SU-DHL-6 (cell line): ENCODE data around the gene TSPYL6.

Experiments used
- H2AFZ ChIP-seq: fragments of 200-600 bp; sonication (generic); 2 replicates; pipeline ENCODE4 v1.6.1; 2014; ENCODE audit warnings: low read depth, mild to moderate bottlenecking, moderate library complexity, mixed read lengths, antibody characterized with exemption, low read length; ENCODE audit not compliant: severe bottlenecking
- H3F3A ChIP-seq: fragments of 200-600 bp; shearing (Covaris generic); 2 replicates; pipeline ENCODE4 v1.6.0; 2016; ENCODE audit warnings: antibody characterized with exemption, mild to moderate bottlenecking; ENCODE audit not compliant: insufficient read depth
- H3K27ac ChIP-seq: fragments of 200-600 bp; sonication (generic); 2 replicates; pipeline ENCODE4 v1.5.1; 2016; ENCODE audit warnings: low read depth, mild to moderate bottlenecking, low read length, moderate library complexity, mixed read lengths
- H3K27me3 ChIP-seq: fragments of 200-600 bp; sonication (generic), shearing (Covaris generic); 2 replicates; pipeline ENCODE4 v1.6.0; 2014; ENCODE audit warnings: mild to moderate bottlenecking, low read length
- H3K36me3 ChIP-seq: fragments of 200-600 bp; sonication (generic); 2 replicates; pipeline ENCODE4 v1.6.1; 2014; ENCODE audit warnings: mild to moderate bottlenecking, low read length, mixed read lengths
- H3K4me2 ChIP-seq: fragments of 300-600, 200-600 bp; shearing (Covaris generic), sonication (generic); 2 replicates; pipeline ENCODE4 v1.6.0; 2014; ENCODE audit warnings: low read length, low read depth, mild to moderate bottlenecking; ENCODE audit not compliant: poor library complexity, severe bottlenecking
- H3K4me3 ChIP-seq: fragments of 200-600 bp; sonication (generic); 2 replicates; pipeline ENCODE4 v1.5.1; 2014; ENCODE audit warnings: antibody characterized with exemption, low read length, mild to moderate bottlenecking, mixed read lengths; ENCODE audit not compliant: insufficient read depth, poor library complexity, severe bottlenecking
- H3K79me2 ChIP-seq: fragments of 200-600 bp; sonication (generic); 2 replicates; pipeline ENCODE4 v1.6.1; 2014; ENCODE audit warnings: mild to moderate bottlenecking, low read length, moderate library complexity; ENCODE audit not compliant: insufficient read depth
- H3K9ac ChIP-seq: fragments of 200-600 bp; sonication (generic); 2 replicates; pipeline ENCODE4 v1.7.0; 2014; ENCODE audit warnings: mild to moderate bottlenecking, low read length
- H3K9me2 ChIP-seq: fragments of 200-600 bp; sonication (generic); replicated peaks from 2 replicates; pipeline ENCODE4 v1.6.1; 2014; ENCODE audit warnings: low read length; ENCODE audit not compliant: insufficient read depth
- H3K9me3 ChIP-seq: fragments of 200-600 bp; sonication (generic); 2 replicates; pipeline ENCODE4 v1.6.1; 2014; ENCODE audit warnings: low read length, mixed read lengths; ENCODE audit not compliant: insufficient read depth
- H4K20me1 ChIP-seq: fragments of 200-600 bp; sonication (generic); 2 replicates; pipeline ENCODE4 v1.6.1; 2014; ENCODE audit warnings: low read depth, mild to moderate bottlenecking, antibody characterized with exemption, low read length, moderate library complexity, mixed read lengths
- EZH2phosphoT487 ChIP-seq: fragments of 200-600 bp; sonication (generic), shearing (Covaris generic); conservative IDR thresholded peaks from 2 replicates; pipeline ENCODE4 v1.6.1; 2018; ENCODE audit warnings: mild to moderate bottlenecking, antibody characterized with exemption, low read length, moderate library complexity, mixed read lengths
- TF ChIP-seq, protein P1 (sequence below): fragments of 200-600 bp; sonication (generic); IDR thresholded peaks from one replicate; pipeline ENCODE4 v1.5.1; 2017; ENCODE audit warnings: antibody characterized with exemption, mild to moderate bottlenecking, low read length, moderate library complexity; ENCODE audit not compliant: insufficient read depth, poor library complexity, severe bottlenecking

Gene TSPYL6

DNA sequence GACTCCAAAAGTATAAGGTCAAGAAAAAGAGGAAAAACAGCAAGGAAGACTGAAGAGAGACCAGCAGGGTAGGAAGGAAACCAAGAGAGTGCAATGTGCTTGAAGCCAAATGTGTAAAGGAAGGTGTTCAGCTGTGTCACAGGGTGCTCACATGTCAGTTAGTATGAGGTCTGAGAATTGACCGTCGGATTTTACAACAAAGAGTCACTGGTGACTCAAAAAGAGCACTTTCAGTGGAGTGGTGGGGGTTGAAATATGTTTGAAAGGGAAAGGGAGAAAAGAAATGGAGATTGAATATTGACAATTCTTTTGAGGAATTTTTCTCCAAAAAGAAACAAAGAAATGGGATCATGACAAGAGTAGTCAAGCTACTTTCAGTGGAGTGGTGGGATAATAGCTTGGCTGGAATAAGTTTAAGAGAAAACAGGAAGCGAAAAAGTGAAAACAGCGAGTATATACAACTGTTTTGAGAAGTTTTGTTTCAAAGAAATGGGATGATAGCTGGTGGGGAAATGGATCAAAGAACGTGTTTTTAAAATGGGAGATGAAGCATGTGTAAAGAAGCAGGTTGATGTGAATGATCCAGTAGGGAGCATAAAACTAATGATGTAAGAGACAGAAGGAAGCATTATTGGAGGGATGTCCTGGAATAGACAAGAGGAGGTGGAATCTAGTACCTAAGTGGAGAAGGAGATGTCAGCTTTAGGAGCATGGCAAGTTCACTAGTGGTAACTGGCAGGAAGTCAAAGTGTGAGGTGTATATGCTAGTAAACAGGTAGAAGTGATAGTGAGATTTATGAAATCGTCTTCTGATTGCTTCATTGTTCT is 3.6 kb upstream of the TSPYL6 start:
- Histone ChIP-seq H2AFZ (no peak overlapping the region), H3K36me3 (no peaks in the 10 kb centered on the region), H4K20me1 (no peaks in the 10 kb centered on the region), H3K79me2 (no peaks in the 10 kb centered on the region), H3K9me3 (no peaks in the 10 kb centered on the region), H3F3A (no peaks in the 10 kb centered on the region), H3K27ac (no peak overlapping the region), H3K27me3 (no peaks in the 10 kb centered on the region), H3K9ac (no peak overlapping the region), H3K4me3 (no peak overlapping the region), H3K9me2 (no peaks in the 10 kb centered on the region), H3K4me2 (no peak overlapping the region)
- TF ChIP-seq, protein P1, sequence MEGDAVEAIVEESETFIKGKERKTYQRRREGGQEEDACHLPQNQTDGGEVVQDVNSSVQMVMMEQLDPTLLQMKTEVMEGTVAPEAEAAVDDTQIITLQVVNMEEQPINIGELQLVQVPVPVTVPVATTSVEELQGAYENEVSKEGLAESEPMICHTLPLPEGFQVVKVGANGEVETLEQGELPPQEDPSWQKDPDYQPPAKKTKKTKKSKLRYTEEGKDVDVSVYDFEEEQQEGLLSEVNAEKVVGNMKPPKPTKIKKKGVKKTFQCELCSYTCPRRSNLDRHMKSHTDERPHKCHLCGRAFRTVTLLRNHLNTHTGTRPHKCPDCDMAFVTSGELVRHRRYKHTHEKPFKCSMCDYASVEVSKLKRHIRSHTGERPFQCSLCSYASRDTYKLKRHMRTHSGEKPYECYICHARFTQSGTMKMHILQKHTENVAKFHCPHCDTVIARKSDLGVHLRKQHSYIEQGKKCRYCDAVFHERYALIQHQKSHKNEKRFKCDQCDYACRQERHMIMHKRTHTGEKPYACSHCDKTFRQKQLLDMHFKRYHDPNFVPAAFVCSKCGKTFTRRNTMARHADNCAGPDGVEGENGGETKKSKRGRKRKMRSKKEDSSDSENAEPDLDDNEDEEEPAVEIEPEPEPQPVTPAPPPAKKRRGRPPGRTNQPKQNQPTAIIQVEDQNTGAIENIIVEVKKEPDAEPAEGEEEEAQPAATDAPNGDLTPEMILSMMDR = no peak
- no peak for TF ChIP-seq EZH2phosphoT487

DNA sequence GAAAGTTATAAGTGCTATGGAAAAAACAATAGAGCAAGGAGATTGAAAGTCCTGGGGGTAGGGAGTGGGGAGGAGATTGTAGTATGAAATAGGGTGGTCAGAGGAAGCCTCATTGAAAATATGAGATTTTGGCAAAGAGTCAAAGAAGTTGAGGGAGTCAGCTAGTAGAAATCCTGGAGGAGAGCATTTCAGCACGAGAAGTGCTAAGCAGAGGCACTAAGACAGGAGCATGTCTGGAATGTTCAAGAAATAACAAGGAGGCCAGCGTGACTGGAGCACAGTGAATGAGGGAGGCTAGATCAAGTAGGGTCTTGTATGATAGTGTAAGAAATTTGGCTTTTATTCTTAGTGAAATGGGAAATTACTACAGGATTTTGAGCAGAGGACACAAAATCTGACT is 2.1 kb upstream of the TSPYL6 start:
- no peaks in the 10 kb centered on the region for H3K9me3 ChIP-seq
- H3K9me2 ChIP-seq = no peaks in the 10 kb centered on the region
- no peaks in the 10 kb centered on the region for H3K36me3 ChIP-seq
- no peak overlapping the region for H2AFZ ChIP-seq
- TF ChIP-seq, protein P1 = no peak
- TF ChIP-seq EZH2phosphoT487 = no peak
- H3K27me3 ChIP-seq = no peaks in the 10 kb centered on the region
- no peak overlapping the region for H3K27ac ChIP-seq
- no peaks in the 10 kb centered on the region for H4K20me1 ChIP-seq
- H3K9ac ChIP-seq = no peak overlapping the region
- H3K4me2 ChIP-seq = no peak overlapping the region
- H3F3A ChIP-seq = no peaks in the 10 kb centered on the region
- H3K4me3 ChIP-seq = no peak overlapping the region
- no peaks in the 10 kb centered on the region for H3K79me2 ChIP-seq

DNA sequence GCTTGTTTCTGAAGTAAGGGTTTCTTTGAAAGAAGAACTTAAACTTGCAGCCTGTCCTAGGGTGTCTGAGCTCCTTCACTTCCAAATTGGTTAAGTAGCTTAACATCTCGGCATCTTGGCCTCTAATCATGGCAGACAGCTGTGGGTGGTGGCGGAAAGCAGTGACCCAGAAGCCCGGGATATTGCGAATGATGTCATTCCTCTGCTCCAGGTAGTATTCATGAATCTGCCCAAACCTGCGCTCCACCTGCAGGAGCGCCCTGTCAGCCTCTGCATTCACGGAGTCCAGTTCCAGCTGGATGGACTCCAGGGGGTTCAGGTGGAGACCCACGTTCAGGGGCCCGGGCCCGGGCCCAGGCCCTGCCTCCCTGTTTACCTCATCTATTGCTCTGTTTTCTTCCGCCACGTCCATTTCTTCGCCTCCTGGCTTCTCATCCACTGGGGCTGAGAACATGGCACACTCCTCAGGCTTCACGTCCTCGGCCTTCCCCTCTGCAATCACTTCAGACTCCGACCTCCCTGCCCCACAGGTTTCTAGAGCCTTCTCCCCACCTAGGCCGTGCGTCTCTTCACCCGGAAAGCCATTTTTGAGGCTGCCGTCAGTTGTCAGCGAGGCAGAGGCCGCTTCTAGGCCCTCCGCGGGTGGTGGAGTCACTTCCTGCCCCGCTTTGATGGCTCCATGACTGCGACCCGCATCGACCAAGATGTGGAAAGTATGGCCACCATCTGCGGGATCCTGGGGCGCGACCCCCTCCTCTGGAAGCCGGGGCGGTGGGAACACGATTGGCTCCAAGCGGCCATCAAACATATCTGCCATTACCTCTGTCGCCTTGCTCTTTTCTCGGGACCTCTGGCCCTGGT is 569 bp downstream of the TSPYL6 start:
- Histone ChIP-seq H3K27me3 (no peaks in the 10 kb centered on the region), H3K9me3 (no peaks in the 10 kb centered on the region), H3K27ac (no peak overlapping the region), H3K79me2 (no peaks in the 10 kb centered on the region), H4K20me1 (no peaks in the 10 kb centered on the region), H3K4me3 (no peak overlapping the region), H3F3A (no peaks in the 10 kb centered on the region), H3K9ac (no peak overlapping the region), H3K9me2 (no peaks in the 10 kb centered on the region), H3K36me3 (no peaks in the 10 kb centered on the region), H3K4me2 (no peak overlapping the region), H2AFZ (no peak overlapping the region)
- TF ChIP-seq EZH2phosphoT487 = no peak
- TF ChIP-seq, protein P1 = no peak
